ENCODE measurements around the gene RIPPLY3. TPM values are rescaled to one million over a fixed set of nuclear protein-coding genes. Genes with fewer than 3 reads are reported as not detected.
A peak's percentile ranks its signal among the peaks of the same experiment; 100 is the strongest.
"Not testable (repeated sequence)": the region's sequence is repeated elsewhere in the genome, so short reads cannot be mapped to it uniquely, and the experiment has no call there.

RIPPLY3 gene
- total RNA-seq, 3 donors from 2014 or later: not detected

DNA sequence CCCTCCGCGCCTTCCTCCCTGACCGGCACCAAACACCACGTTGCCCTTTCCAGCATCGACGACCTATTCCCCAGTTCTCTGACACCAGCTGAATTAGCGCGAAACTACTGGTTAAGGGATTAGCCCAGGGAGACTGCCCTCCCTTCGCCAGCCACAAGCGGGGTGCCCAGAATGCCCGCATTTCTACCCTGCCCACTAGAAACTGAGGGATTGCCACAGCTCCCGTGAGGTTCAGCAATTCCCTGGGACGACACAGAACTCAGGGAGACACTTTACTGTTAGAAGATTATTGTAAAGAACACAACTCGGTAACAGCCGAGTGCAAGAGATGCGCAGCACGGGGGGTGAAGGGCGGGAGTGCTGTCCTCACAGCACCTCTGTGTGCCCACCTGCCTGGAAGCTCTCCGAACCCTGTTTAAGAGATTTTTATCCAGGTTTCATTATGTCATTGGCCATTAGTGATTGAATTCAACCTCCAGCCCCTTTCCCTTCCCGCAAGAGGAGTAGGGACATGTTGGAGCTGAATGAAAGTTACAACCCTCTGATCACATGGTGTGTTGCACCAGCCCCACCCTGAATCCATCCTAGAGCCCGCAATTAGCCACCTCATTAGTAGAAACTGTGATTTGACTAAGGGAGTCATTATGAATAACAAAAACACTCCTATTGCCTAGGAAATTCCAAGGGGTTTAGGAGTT lies 15.8 kb upstream of the RIPPLY3 start:
- H3K27me3 Mint-ChIP-seq (ENCODE audit: low read depth): no peaks in the 10 kb centered on the region
- H3K4me3 Mint-ChIP-seq: peak overlapping the region; percentile 81
- H3K9me3 Mint-ChIP-seq: no peaks in the 10 kb centered on the region
- peaks cover 29% of the 10 kb centered on the region for H3K4me1 Mint-ChIP-seq (ENCODE audit: low read depth)
- no peaks in the 10 kb centered on the region for H3K36me3 Mint-ChIP-seq (ENCODE audit: insufficient read depth)
- DNase-seq (no peak), ATAC-seq (no peak)

DNA sequence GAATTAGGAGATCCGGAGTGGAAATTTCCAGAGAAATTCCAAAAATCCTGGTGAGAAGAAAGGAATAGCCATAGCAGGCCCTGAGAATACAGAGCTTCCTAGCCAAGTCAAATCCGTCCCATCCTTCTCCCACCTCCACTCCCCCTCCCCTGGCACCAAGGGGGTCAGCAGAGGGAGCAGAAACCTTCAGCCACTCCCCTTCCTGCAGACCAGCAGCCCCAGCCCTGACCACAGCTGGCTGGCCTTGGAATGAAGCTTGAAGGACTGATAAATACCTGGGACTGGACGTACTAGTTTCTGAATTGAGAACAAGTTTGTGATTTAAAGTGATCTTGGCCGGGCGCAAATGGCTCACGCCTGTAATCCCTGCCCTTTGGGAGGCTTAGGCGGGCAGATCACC lies 13.8 kb upstream of the RIPPLY3 start:
- no peaks in the 10 kb centered on the region for H3K9me3 Mint-ChIP-seq
- no peak for DNase-seq
- peaks cover 17% of the 10 kb centered on the region for H3K4me1 Mint-ChIP-seq (ENCODE audit: low read depth)
- no peak for ATAC-seq
- no peak overlapping the region for H3K4me3 Mint-ChIP-seq
- H3K36me3 Mint-ChIP-seq (ENCODE audit: insufficient read depth): no peaks in the 10 kb centered on the region
- no peaks in the 10 kb centered on the region for H3K27me3 Mint-ChIP-seq (ENCODE audit: low read depth)

DNA sequence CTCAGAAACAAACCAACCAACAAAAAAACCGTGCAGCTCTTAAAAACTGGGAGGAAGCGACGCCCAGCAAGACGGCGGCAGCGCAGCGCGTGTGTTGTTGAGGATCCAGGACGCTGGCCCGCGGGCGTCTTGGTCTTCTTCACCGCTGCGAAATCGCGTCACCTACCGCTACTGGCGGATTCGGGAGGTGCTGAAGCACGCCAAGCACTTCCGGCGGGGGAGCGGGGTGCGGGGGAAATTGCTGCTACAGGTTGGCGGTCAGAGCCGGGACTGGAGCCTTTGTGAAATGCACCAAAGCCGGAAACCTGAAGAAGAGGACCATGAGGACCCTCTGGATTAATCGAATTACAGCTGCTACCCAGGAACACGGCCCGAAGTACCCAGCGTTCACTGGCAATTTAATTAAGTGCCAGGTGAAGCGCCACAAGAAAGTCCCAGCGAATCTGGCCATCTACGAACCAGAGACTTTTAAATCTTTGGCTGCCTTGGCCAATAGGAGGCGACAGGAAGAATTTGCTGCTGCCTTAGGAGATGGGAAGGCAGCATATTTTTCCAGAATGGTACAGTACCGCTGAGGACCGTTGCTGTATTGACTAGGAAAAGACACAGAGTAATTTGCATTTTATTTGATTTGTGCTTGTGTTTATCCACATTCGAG lies 11.9 kb upstream of the RIPPLY3 start:
- H3K4me1 Mint-ChIP-seq (ENCODE audit: low read depth): peaks cover 3% of the 10 kb centered on the region
- no peak for DNase-seq
- H3K9me3 Mint-ChIP-seq: no peaks in the 10 kb centered on the region
- H3K27me3 Mint-ChIP-seq (ENCODE audit: low read depth): no peaks in the 10 kb centered on the region
- no peak overlapping the region for H3K4me3 Mint-ChIP-seq
- no peaks in the 10 kb centered on the region for H3K36me3 Mint-ChIP-seq (ENCODE audit: insufficient read depth)
- no peak for ATAC-seq

DNA sequence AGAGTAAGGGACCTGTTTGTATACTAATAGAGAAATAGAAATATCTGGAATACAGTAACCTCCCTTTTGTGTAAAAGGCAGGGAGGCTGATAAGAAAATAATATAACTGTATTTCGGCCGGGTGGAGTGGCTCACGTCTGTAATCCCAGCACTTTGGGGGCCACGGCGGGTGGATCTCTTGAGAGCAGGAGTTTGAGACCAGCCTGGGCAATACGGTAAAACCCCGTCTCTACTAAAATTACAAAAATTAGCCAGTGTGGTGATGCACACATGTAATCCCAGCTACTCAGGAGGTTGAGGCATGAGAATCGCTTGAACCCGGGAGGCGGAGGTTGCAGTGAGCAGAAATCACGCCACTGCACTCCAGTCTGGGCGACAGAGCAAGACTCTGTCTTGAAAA lies 11.2 kb upstream of the RIPPLY3 start:
- H3K9me3 Mint-ChIP-seq; DNase-seq; H3K27me3 Mint-ChIP-seq (ENCODE audit: low read depth); H3K4me3 Mint-ChIP-seq; H3K4me1 Mint-ChIP-seq (ENCODE audit: low read depth); ATAC-seq; H3K36me3 Mint-ChIP-seq (ENCODE audit: insufficient read depth): not testable (repeated sequence)

DNA sequence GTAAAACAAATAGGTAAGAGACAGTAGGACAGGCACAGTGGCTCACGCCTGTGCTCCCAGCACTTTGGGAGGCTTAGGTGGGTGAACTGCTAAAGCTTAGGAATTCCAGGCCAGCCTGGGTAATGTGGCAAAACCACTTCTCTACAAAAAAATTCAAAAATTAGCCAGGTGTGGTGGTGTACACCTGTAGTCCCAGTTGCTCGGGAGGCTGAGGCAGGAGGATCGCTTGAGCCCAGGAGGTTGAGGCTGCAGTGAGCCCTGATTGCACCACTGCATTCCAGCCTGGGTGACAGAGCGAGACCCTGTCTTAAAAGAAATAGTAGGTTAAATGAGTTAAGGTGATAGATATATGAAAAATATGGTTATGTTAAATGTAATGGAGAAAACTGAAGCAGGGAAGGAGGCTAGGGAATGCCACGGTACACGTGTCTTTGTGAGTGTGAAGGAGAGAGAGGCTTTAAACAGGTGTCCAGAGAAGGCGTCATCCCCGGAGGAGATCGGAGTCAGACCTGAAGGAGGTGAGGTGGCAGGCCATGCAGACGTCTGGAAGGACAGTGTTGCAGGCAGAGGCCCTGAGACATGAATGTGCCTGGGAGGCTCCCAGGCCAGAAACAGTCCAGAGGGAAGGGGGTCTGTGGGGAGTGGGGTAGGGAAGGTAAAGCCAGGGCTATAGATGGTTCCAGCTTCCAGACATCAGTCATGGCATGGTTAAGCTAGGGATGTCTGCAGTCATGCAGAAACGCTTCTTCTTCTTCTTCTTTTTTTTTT lies 7.2 kb upstream of the RIPPLY3 start:
- DNase-seq: no peak
- H3K27me3 Mint-ChIP-seq (ENCODE audit: low read depth): no peaks in the 10 kb centered on the region
- no peaks in the 10 kb centered on the region for H3K36me3 Mint-ChIP-seq (ENCODE audit: insufficient read depth)
- H3K4me3 Mint-ChIP-seq: no peak overlapping the region
- no peaks in the 10 kb centered on the region for H3K9me3 Mint-ChIP-seq
- no peak for ATAC-seq
- H3K4me1 Mint-ChIP-seq (ENCODE audit: low read depth): peaks cover 8% of the 10 kb centered on the region

DNA sequence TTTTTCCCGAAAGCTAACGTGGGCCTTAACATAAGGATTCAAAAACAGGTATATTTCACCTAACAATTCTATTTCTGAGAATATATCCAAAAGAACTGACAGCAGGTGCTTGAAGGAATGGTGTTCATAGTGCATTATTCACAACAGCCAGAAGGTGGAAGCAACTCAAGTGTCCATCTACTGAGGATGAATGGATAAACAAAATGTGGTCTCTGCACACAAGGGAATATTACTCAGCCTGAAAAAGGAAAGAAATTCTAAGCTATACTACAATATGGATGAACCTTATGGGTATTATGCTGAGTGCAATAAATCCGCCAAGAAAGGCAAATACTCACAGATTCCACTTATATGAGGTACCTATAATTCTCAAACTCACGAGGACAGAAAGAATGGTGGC lies 6.1 kb upstream of the RIPPLY3 start:
- H3K9me3 Mint-ChIP-seq: no peaks in the 10 kb centered on the region
- DNase-seq (no peak), ATAC-seq (no peak)
- H3K27me3 Mint-ChIP-seq (ENCODE audit: low read depth): no peaks in the 10 kb centered on the region
- no peaks in the 10 kb centered on the region for H3K36me3 Mint-ChIP-seq (ENCODE audit: insufficient read depth)
- H3K4me1 Mint-ChIP-seq (ENCODE audit: low read depth): peaks cover 8% of the 10 kb centered on the region
- no peak overlapping the region for H3K4me3 Mint-ChIP-seq

DNA sequence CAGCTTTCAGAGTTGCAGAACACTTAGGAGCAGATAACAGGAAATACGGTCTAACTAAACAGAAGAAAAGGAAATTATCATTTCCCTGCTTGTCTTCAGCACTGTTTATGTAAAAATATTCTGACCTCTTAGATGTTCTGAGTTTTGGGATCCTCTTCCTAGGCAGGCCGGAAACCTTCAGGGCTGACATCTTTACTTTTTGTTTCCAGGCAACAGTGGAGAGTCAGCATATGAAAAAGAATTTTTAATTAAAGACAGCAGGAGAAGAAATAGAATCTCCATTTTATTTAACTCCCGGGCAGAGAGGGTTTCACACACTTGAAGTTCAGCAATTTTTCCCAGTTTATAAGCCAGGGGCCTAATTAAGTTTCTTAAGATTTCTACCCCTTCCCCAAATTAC lies 5.1 kb upstream of the RIPPLY3 start:
- Mint-ChIP-seq H3K4me3 (no peak overlapping the region), H3K4me1 (ENCODE audit: low read depth) (peaks cover 8% of the 10 kb centered on the region), H3K27me3 (ENCODE audit: low read depth) (no peaks in the 10 kb centered on the region), H3K36me3 (ENCODE audit: insufficient read depth) (no peaks in the 10 kb centered on the region), H3K9me3 (no peaks in the 10 kb centered on the region)
- no peak for ATAC-seq
- no peak for DNase-seq

DNA sequence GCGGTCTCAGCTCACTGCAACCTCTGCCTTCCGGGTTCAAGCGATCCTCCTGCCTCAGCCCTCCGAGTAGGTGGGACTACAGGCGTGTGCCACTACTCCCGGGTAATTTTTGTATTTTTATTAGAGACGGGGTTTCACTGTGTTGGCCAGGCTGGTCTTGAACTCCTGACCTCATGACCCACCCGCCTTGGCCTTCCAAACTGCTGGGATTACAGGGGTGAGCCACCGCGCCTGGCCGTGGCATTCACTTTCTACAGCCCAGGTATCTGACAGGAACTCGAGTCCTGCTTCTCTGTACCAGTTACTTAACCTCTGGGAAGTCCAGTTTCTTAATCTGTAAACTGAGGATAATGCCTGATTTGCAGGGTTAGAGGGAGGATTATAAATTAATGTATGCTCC lies 3.7 kb upstream of the RIPPLY3 start:
- DNase-seq; H3K27me3 Mint-ChIP-seq (ENCODE audit: low read depth); H3K9me3 Mint-ChIP-seq; ATAC-seq; H3K36me3 Mint-ChIP-seq (ENCODE audit: insufficient read depth); H3K4me3 Mint-ChIP-seq: not testable (repeated sequence)
- peaks cover 12% of the 10 kb centered on the region for H3K4me1 Mint-ChIP-seq (ENCODE audit: low read depth)

DNA sequence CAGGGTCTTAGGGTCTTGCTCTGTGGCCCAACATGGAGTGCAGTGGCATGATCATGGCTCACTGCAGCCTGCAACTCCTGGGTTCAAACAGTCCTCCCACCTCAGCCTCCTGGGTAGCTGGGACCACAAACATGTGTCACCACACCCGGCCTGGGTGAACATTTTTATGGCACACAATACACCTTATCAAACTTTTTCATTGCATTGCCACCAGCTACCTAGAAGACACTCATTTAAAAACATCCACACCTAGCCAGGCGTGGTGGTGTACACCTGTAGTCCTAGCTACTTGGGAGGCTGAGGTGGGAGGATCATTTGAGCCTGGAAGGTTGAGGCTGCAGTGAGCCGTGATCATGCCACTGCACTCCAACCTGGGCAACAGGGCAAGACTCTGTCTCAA lies 2.6 kb upstream of the RIPPLY3 start:
- not testable (repeated sequence) for H3K36me3 Mint-ChIP-seq (ENCODE audit: insufficient read depth); DNase-seq

DNA sequence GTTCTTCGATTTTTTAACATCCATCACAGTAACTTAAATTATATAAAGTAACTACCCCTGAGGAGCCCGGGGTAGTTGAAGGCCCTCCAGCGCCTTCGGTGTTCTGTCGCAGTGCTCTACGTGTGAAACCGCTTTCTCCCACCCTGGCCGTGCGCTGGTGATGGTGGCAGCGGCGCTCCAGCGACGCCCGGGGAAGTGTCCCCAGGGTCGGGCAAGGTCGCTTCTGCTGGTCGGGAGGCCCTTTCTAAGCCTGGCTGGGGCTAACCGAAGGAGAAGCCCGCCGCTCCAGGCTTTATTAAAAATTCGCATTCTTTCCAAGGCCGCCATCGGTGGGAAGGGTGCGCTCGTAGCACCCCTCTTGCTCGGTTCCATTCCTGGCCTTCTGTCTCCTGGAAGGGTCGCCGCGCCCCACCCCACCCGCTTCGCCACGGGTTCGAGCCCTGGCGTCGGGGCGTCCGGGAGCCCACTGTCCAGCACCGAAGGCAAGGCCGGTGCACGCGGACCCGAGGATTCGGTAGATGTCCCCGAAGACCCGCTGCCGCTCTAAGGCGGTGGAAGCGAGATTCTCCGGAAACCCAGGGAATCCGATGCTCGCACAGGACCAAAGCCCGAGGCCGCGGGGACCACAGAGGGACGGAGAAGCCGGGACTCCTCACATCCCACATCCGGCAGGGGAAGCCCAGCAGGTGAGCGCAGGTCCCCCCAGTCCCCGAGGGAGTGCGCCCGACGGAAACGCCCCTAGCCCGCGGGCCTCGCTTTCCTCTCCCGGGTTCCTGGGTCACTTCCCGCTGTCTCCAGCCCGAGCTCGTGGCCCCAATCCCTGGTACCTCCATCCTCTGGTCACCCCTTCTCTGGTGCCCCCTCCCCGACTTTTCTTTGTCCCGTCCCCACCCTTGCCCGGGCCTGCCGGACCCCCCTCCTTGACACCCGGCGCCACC lies 685 bp upstream of the RIPPLY3 start:
- no peak for ATAC-seq

More for the DNA sequence above, 2.6 kb upstream of the RIPPLY3 start:
- ATAC-seq, H3K9me3 Mint-ChIP-seq, H3K4me3 Mint-ChIP-seq: not testable (repeated sequence)
- peaks cover 11% of the 10 kb centered on the region for H3K27me3 Mint-ChIP-seq (ENCODE audit: low read depth)
- peaks cover 12% of the 10 kb centered on the region for H3K4me1 Mint-ChIP-seq (ENCODE audit: low read depth)

DNA sequence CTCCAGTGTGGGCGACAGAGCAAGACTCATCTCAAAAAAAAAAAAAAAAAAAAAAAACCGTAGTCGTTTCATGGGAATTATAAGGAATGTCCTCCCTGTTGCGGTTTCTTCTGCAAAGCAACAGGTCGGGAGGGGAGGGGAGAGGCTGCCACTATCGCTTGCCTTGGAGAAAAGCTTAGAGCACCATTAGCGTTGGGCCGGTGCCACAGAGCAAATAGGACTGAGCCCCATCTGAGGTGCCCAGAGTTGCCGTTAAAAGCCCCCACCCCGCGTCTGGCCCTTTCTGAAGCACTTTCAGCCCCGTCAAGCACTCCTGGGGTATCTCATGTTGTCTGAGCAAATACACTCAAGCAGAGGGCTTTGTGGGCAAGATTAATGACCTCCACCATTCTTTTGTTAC lies 2.2 kb downstream of the RIPPLY3 start:
- DNase-seq (no peak), ATAC-seq (no peak)
- Mint-ChIP-seq H3K27me3 (ENCODE audit: low read depth) (peaks cover 40% of the 10 kb centered on the region), H3K4me1 (ENCODE audit: low read depth) (peaks cover 13% of the 10 kb centered on the region), H3K36me3 (ENCODE audit: insufficient read depth) (no peaks in the 10 kb centered on the region), H3K9me3 (no peaks in the 10 kb centered on the region), H3K4me3 (no peak overlapping the region)

More for the DNA sequence above, 685 bp upstream of the RIPPLY3 start:
- H3K9me3 Mint-ChIP-seq: no peaks in the 10 kb centered on the region
- no peaks in the 10 kb centered on the region for H3K36me3 Mint-ChIP-seq (ENCODE audit: insufficient read depth)
- no peak for DNase-seq
- H3K4me3 Mint-ChIP-seq: peak overlapping the region; percentile 40
- peaks cover 20% of the 10 kb centered on the region for H3K4me1 Mint-ChIP-seq (ENCODE audit: low read depth)
- peaks cover 27% of the 10 kb centered on the region for H3K27me3 Mint-ChIP-seq (ENCODE audit: low read depth)

DNA sequence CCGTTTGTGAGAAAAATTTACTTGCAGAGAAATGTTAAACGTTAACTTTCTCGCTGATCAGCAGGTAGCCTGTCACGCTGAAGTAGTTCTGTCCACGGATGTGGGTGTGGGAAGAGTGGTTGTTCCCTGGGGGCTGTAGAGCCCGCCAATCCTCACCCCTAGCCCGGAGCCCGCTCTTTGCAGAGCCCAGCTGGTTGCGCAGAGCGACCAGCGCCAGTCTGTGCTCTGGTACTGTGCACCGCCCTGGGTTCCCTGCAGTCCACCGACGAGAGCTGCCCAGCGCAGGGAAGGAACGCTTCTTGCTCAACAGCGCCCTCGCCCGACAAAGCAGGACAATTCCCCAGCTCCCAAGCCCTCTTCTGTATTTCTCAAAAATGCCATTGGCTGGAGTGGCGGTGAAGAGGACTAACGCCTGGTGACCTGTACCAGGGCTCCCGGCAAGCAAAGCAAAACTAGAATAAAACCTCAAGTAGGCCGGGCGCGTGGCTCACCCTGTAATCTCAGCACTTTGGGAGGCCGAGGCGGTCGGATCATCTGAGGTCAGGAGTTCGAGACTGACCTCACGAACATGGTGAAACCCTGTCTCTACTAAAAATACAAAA lies 3.3 kb downstream of the RIPPLY3 start:
- ATAC-seq: peak; percentile 89 to 92
- Mint-ChIP-seq H3K4me3 (peak overlapping the region; percentile 54), H3K4me1 (ENCODE audit: low read depth) (peaks cover 13% of the 10 kb centered on the region), H3K9me3 (no peaks in the 10 kb centered on the region), H3K27me3 (ENCODE audit: low read depth) (peaks cover 43% of the 10 kb centered on the region), H3K36me3 (ENCODE audit: insufficient read depth) (no peaks in the 10 kb centered on the region)
- peak; percentile 73 for DNase-seq

DNA sequence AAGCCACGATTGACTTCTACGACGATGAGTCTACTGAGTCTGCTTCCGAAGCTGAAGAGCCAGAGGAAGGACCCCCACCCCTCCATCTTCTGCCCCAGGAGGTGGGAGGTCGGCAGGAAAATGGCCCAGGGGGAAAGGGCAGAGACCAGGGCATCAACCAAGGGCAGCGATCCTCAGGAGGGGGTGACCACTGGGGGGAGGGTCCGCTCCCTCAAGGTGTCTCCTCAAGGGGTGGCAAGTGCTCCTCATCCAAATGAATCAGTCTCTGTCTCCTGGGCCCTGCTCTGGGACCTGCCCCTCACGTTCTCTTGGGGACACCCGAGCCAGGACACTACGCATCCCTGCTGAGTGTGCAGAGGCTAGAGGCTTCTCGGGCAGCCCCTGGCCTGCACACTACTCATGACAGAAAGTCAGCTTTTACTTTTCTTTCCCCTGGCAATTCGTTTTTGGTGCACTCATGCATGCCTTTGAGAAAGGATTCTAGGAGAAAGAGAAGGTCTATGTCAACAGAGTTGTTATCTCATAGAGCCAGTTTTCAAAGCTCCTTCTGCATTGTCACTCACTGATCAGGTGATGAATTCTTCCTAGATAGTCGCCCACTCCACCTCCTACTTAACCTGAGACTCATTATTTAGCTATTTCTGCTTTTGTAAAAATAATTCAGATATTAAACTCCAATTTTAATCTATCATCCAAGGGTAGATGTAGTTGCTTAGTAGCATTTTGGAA lies 11.6 kb downstream of the RIPPLY3 start:
- H3K9me3 Mint-ChIP-seq: no peaks in the 10 kb centered on the region
- no peak overlapping the region for H3K4me3 Mint-ChIP-seq
- ATAC-seq: no peak
- H3K4me1 Mint-ChIP-seq (ENCODE audit: low read depth): no peaks in the 10 kb centered on the region
- peaks cover 9% of the 10 kb centered on the region for H3K27me3 Mint-ChIP-seq (ENCODE audit: low read depth)
- H3K36me3 Mint-ChIP-seq (ENCODE audit: insufficient read depth): no peaks in the 10 kb centered on the region
- no peak for DNase-seq
